ENCODE measurements around the gene TDRD7. TPM values are rescaled to one million over a fixed set of nuclear protein-coding genes. Genes with fewer than 3 reads are reported as not detected.

TDRD7 gene
- 15.1 TPM for total RNA-seq
- long read RNA-seq, partial matches to known transcripts = 1 of 6 reads
- long read RNA-seq, other reads (novel, unspliced or antisense) = 3 of 6 reads

- DNase-seq (ENCODE audit: low spot score) = peak; percentile 96
Observed at GRCh38 chr9:97411789-97412625, at the start of gene TDRD7. TSS of gene TDRD7 (plus strand) at chr9:97412096. CDS start at chr9:97428466, 16,370 bp downstream.

- no peak for DNase-seq (ENCODE audit: low spot score)
Observed at GRCh38 chr9:97362777-97363545, 48.9 kb upstream of the TDRD7 start.

GRCh38 chr9:97363661-97364299 is 48.1 kb upstream of the TDRD7 start:
- no peak for DNase-seq (ENCODE audit: low spot score)

GRCh38 chr9:97364769-97365490 is 47.0 kb upstream of the TDRD7 start:
- no peak for DNase-seq (ENCODE audit: low spot score)

GRCh38 chr9:97365634-97366033 is 46.3 kb upstream of the TDRD7 start:
- DNase-seq (ENCODE audit: low spot score) = no peak

GRCh38 chr9:97366476-97366875 is 45.4 kb upstream of the TDRD7 start:
- no peak for DNase-seq (ENCODE audit: low spot score)

- DNase-seq (ENCODE audit: low spot score) = no peak
Observed at GRCh38 chr9:97366889-97367288, 45.0 kb upstream of the TDRD7 start.

- DNase-seq (ENCODE audit: low spot score) = no peak
Observed at GRCh38 chr9:97367729-97368128, 44.2 kb upstream of the TDRD7 start.

GRCh38 chr9:97368964-97369363 is 42.9 kb upstream of the TDRD7 start:
- no peak for DNase-seq (ENCODE audit: low spot score)

- peak; percentile 28 for DNase-seq (ENCODE audit: low spot score)
Observed at GRCh38 chr9:97372580-97372979, 39.3 kb upstream of the TDRD7 start.

GRCh38 chr9:97373331-97373730 is 38.6 kb upstream of the TDRD7 start:
- DNase-seq (ENCODE audit: low spot score) = peak; percentile 49

GRCh38 chr9:97374811-97375210 is 37.1 kb upstream of the TDRD7 start:
- peak; percentile 76 for DNase-seq (ENCODE audit: low spot score)

- peak; percentile 39 for DNase-seq (ENCODE audit: low spot score)
Observed at GRCh38 chr9:97376902-97377301, 35.0 kb upstream of the TDRD7 start.

- no peak for DNase-seq (ENCODE audit: low spot score)
Observed at GRCh38 chr9:97382099-97382718, 29.7 kb upstream of the TDRD7 start.

- peak; percentile 71 for DNase-seq (ENCODE audit: low spot score)
Observed at GRCh38 chr9:97384406-97385262, 27.3 kb upstream of the TDRD7 start.

GRCh38 chr9:97385626-97386264 is 26.2 kb upstream of the TDRD7 start:
- peak; percentile 74 for DNase-seq (ENCODE audit: low spot score)

GRCh38 chr9:97386265-97386633 is 25.6 kb upstream of the TDRD7 start:
- DNase-seq (ENCODE audit: low spot score) = peak; percentile 73

- no peak for DNase-seq (ENCODE audit: low spot score)
Observed at GRCh38 chr9:97386733-97387503, 25.0 kb upstream of the TDRD7 start.
